SHP77 (cell line): Measurements from ENCODE around the gene PAXX.

Source experiments
- DNase-seq, 2 experiments: peaks; one replicate each; lab custom pipeline; 2025; lab: John Stamatoyannopoulos, UW

Gene PAXX, protein sequence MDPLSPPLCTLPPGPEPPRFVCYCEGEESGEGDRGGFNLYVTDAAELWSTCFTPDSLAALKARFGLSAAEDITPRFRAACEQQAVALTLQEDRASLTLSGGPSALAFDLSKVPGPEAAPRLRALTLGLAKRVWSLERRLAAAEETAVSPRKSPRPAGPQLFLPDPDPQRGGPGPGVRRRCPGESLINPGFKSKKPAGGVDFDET

DNA sequence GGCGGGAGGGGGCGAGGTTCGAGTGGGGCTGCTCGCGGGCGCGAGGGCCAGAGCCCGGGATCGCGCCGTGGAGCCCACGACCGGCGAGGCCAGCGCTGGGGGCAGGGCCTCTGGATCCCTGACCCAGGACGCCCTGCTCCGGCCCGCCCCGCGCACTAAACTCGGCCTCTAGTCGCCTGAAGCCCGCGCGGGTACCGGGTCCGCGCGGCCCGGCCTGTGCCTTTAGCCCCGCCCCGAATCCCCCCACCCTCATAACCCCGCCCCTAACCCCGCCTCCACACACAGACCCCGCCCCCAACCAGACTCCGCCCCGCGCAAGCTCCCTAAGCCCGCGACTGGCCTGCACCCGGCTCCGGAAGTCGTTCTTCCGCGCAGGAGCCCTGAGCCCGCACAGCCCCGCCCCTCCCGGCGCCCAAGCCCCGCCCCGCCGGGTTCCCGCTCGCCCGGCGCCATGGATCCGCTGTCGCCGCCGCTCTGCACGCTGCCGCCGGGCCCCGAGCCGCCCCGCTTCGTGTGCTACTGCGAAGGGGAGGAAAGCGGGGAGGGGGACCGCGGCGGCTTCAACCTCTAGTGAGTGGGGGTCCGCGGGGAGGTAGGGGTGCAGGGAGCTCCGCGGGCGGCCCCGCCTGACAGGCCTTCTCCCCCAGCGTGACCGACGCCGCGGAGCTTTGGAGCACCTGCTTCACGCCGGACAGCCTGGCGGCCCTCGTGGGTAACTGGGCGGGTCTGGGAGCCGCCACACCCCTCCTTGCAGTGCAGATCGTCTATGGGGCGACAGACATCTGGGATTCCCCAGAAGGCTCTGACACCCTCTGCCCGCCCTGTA lies at the start of gene PAXX:
Gene PAXX (plus strand): TSS at position 430 of the 826 bp plus-strand sequence. CDS start 22 bp downstream, at position 452.
- peak; percentile 69 to 91 for DNase-seq

DNA sequence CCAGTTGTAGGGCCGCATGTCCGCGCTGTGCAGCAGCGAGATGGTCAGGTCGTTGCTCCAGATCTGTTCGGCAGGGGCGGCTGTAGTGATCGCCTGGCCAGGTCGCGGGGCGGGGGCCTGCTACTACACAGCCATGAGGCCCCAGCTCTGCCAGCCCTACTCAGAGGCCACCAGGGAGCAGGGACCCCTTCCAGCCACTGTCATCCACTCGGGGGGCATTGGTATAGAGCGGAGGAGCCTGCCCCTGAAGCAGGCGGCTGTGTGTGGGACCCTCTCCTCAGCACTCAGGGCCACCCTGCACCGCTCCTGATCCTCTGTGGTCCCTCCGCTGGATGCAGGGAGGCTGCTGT lies 49.4 kb upstream of the PAXX start:
- DNase-seq: no peak

DNA sequence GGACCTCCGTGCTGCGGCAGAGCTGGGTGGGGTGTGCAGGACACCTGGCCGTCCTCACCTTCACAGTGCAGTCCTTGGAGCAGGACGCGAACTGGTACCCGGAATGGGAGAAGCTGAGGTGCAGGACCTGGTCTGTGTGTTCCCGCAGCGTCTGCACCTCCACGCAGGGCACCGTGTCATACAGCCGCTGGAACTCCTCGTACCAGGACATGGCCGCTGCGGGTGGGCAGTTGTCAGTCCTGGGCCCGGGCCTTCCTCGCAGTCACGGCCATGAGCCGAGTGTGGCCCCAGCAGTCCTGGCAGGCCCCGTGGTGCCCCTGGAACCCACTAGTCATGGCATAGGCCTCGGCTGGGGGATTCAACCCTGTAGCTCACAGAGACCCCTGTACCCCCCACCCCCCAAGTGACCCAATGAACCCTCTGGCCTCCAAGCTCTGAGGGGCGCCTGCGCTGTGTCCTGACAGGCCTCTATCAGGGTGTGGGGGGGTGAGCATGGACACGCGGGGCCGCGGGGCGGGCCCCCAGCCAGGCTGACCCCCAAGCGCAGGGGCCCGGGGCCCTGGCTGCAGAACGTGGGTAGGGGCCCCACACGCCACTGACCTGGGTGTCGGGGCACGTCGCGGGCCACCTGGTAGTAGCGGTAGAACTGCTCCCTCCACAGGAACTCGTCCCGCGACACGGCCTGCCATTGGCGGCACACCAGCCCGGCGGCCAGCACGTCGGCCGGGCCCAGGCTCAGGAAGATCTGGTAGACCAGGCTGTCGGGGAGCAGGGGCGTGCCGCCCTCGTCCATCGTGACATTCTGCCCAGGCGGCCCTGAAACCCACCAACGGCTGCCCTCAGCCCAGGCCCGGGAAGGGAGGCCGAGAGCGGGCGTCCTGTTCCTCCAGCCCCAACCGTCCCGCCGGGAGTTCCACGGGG lies 48.7 kb upstream of the PAXX start:
- DNase-seq: peak in 1 of 2 experiments; percentile 25

DNA sequence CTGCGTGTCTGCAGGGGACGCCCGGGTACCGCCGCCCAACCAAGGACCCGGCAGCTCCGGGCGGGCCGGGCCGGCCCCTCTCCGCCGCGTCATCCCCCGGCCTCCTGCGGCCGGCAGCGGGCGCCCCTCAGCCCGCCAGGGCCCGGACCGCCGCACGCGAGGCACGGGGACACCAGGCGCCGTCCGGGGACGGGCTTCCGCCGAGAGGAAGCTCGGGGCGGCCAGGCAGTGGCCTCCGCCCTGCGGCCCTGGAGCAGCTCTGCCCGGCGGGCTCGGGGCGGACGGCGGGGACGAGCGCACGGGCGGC lies 48.1 kb upstream of the PAXX start:
- DNase-seq: peak in 1 of 2 experiments; percentile 69

DNA sequence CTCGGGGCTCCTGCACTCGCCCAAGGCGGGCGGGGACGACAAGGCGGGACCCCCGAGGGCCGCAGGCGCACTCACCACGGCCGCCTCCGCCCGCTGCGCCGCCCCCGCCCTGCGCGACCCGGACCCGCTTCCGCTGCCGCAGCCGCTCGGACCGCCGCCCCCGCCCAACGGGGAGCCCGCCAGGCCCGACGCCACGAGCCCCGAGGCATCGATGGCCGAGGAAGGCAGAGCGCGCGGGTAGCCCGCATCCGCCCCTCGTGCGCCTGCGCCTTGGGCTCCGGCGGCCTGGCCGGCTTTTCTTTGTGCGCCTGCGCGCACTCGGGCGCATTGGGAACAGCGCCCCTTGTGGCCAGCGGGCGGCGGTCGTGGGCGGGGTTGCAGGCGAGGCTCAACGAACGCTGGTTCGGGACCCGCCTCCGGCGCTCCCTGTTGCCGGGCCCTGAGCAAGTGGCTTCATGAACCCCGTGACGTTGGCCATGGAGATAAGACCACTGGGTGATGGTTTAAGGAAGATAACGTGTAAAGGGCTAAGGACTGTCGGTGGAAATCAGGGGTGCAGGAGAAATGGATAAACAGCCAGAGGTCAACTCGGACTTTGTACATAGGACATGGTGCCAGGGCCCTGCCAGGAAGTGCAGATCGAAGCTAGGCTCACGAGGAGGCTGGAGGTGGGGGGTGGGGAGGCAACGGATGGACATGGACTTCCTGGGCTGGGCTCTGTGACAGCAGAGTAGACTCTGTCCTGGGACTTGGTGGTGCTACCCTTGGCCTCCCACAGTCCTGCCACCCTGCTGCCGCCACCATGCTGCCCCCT lies 47.5 kb upstream of the PAXX start, which contains the start of the genes C8G and FBXW5:
Gene C8G (plus strand): TSS at position 725 of the 814 bp plus-strand sequence. CDS start 78 bp downstream, at position 803.
Gene FBXW5 (minus strand): TSS at position 220 of the 814 bp plus-strand sequence. CDS start 655 bp downstream, outside the sequence.
- DNase-seq: peak; percentile 91 to 92

DNA sequence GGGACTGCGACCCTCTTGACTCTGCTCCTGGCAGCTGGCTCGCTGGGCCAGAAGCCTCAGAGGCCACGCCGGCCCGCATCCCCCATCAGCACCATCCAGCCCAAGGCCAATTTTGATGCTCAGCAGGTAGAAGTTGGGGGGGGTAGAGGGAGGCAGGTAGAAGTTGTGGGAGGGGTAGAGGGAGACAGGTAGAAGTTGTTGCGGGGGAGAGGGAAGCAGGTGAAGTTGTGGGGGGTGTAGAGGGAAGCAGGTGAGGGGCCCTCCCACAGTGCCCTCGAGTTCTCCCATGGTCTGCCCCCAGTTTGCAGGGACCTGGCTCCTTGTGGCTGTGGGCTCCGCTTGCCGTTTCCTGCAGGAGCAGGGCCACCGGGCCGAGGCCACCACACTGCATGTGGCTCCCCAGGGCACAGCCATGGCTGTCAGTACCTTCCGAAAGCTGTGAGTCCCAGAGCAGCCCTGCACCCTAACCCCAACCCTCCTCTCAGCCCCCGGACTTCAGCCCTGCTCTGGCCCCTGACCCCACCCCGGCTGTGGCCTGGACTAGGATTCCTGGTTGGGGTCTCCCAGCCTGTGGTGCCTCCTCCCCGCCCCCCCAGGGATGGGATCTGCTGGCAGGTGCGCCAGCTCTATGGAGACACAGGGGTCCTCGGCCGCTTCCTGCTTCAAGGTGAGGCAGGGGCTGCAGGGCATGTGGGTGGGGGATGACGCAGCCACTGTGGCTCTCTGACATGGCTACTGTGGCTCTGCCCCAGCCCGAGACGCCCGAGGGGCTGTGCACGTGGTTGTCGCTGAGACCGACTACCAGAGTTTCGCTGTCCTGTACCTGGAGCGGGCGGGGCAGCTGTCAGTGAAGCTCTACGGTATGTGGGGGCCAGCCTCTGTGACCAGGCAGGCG lies 46.6 kb upstream of the PAXX start:
- no peak for DNase-seq

DNA sequence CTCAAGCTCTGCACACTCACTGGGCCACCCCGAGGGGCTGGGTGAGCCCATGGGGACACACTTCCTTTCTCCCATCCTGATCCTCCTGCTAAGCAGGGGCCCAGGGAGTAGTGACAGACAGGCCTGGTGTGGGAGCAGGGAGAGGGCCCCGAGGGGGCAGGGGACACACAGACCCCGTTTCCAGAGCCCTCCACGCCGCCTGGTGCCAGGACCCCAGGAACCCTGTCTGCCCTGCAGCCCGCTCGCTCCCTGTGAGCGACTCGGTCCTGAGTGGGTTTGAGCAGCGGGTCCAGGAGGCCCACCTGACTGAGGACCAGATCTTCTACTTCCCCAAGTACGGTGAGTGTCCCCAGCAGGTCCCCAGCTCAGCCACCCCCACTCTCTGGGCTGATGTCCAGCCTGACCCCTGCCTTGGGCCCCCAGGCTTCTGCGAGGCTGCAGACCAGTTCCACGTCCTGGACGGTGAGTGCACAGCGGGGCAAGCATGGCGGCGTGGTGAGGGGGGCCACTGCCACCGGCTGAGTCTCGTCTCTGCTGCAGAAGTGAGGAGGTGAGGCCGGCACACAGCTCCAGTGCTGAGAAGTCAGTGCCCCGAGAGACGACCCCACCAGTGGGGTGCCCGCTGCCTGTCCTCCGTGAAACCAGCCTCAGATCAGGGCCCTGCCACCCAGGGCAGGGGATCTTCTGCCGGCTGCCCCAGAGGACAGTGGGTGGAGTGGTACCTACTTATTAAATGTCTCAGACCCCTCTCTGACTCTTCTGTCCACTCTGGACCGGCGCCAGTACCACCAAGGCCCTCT lies 45.8 kb upstream of the PAXX start:
- no peak for DNase-seq

DNA sequence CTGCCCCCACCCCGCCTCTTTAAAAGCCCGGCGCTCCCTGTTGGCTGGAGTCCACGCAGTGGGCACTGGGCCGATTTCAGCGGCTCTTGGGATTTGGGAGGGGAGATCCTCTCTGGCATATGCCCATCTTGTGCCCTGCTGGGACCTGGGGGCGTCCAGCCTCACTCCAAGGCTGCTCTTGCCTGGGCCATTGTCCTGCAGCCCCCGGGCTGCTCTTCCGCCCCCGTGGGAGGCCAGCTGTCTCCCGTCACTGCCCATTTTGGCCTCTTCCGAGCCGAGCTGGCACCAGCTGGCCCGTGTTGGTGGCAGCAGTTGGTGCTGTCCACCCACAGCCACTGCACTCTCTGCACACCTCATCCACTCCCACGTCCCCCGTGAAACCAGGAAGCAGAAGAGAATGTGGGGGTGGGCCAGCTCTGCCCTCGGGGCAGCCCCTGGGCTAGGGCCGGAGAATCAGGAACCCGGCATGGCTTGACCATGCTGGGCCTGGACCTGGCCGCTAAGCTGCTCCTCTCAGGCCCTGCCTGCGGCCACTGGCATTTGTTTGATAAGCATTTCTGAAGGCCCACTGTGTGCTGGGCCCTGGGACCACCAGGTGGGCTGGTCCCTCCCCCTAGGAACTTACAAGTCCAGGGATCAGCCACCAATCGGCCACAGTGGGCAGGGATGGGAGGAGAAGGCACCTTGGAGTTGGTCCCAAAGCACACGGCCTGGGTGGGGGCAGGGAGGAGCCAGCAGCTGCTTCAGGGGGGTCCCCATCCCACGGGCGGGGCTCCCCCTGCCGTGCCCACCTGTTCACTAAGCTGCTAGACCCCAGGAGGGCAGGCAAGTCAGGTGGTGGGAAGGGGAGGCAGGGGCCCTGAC lies 45.0 kb upstream of the PAXX start:
- no peak for DNase-seq

DNA sequence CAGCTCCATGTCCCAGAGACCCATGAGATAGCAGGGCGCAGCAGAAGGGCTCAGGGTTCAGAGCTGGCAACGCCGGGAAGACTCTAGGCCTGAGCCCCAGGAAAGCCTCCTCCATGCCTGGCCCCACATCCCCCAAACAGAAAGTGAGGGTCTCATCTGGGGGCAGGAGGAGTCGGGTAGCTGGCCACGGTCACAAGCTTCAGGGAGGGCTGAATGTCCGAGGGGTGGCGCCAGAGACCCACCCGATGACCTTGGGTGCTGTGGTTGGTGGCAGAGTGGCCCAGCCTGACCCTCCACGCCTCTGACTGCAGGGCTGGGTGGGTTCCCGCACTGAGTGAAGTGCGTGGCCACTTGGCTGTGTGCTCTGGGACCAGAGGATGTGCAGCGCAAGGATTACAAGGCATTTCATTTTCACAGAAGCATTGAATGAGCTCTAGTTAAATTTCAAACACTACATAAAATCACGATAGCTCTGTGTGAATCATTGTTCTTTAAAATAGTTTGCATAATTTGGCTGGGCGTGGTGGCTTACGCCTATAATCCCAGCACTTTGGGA lies 44.2 kb upstream of the PAXX start:
- DNase-seq: peak; percentile 35 to 41

DNA sequence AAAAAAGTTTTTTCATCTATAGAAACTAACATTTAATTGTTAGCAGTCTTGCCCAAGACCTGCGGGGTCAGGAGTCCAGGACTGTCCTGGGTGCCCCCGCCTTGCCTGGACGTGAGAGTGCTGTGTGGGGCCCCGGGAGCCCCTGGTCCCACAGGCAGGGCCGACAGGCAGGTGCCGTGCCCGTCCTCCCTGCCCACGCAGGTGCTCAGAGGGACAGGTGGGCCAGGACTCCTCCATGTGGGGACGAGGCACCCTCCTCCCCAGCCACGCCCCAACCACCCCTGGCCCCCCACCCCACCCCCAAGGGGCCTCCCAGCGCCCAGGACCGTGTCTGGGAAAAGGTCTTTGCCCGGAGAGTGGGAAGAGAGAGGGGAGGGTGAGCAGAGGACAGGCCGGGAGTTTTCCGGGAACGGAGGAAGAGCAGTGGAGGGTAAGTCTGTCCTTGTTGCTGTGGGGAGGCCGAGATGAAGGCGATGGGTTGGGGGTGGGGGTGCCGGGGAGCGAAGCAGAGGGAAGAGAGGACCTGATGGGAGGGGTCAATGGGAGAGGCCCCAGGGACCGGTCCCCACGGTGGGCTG lies 42.9 kb upstream of the PAXX start:
- DNase-seq: peak in 1 of 2 experiments; percentile 63

DNA sequence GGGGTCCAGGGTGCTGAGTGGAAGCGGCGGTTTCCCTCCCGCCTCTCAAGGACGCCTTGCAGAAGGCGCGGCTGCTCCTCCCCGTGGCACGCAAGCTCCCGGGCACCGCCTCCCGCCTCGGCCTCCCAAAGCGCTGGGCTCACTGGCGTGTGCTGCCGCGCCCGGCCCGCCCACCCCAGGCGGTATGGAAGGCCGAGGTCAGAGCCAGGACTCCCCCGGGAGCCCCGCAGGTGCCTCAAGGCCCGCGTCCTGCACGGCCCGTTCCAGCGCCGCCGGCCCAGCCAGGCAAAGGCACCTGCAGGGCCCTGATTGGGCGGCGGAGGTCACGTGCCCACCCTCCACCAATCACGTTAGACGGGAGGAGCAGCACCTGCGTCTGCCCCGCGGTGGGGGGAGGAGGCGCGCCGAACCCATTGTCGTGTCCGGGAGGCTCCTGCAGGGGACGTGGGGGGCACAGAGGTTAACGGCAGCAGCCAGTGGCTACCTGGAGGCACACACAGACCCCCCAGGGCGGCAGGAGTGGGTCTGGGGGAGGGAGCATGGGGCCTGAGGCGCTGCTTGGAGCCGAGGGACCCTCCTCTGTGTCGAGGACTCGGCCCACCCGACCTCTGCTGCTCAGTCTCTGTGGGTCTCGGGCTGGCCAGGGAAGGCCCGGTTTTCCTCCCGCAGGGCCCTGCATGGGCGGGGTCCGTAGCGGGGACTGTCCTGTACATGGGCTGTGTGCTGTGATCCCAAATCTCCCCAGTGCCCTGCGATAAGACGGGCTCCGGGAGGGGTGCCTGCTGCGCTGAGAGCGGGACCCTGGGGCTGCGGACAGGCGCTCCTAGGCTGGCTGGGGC lies 42.2 kb upstream of the PAXX start:
- DNase-seq: peak; percentile 90 to 93

DNA sequence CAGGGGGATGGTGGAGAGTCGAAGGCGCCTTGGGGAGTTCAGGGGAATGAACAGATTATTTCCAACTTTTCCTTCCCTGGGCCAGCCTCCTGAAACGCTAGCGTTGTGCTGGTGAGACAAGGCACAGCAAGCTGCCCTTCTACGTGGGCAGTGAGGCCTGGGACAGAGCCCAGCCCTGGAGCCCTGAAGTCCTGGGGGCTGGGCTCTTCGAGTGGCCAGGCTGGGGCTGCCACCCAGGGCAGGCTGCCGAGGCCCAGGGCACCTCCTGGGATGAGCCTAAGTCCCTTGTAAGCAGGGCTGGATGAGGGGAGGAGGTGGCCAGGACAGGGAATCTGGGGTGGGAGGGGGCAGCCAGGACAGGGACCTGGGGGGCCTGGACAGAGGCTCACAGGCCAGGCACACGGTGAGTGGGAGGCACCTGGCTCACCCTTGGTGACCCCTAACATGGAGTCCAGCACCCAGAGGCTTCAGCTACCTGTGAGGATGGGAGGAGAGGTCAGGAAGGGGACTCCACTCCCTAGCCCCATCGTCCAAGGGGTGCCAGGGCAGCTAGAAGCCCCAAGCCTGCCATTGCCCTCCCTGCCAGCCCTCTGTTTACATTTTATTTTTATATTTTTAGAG lies 41.5 kb upstream of the PAXX start:
- DNase-seq: no peak

DNA sequence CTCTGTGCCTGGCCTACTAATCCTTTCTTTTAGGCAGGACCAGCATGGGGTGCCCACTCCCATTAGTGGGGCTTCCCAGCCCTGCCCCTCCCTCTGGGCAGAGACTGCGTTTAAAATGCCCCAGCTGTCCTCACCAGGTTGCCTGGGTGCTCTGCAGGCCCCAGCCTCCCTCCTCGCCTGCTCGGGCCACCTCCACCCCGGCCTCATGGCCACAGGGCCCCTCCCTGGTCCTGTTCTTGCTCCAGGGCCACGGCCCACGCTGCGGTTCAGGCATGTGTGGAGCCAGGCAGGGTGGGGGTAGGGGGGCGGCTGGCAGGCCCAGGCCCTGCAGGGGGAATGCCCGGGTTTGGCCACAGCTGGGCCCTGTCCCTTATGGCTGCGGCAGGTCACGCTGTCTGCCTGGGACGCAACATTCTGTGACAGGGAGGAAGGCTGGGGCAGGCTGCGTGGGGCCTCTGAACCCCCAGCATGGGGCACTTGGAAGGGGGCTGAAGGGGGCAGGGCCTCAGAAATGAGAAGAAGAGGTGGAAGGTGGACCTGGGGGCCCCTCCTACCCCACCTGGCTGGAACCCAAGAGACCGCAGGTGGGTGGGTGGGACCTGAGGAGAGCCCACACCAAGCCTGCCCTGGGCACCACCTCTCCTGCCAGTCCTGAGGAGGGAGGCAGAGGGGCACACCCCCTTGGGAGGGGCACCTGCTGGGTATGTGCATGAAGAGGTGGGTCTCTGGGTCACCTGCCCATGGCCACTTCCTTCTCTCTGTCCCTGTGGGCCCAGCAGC lies 40.5 kb upstream of the PAXX start, which contains the start of gene LCN12:
Gene LCN12 (plus strand): TSS at position 733 of the 780 bp plus-strand sequence. CDS start 55 bp downstream, outside the sequence.
- DNase-seq: no peak

DNA sequence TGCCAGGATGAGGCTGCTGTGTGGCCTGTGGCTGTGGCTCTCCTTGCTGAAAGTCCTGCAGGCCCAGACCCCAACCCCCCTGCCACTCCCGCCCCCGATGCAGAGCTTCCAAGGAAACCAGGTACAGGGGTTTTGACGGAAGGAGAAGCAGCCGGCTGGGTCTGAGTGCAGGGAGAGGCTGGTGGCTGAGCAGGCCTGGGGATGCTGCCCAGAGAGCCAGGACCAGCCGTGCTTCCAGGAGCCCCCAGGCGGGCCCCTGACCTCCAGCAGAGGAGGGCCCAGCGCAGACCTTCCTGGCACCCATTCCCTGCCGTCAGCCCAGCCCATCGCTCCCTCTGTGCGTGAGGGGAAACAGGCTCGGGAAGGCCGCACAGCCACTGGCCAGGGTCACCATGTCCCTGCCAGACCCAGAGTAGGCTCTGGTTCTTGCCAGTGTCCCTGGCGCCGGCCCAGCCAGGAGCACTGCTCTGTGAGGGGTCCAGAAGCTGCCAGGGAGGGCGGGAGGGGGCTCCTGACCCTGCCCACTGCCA lies 39.8 kb upstream of the PAXX start:
- no peak for DNase-seq
